Fibroblast of the conjunctiva (primary cell): ENCODE data around the gene UVRAG.
"Not testable (repeated sequence)": the region's sequence is repeated elsewhere in the genome, so short reads cannot be mapped to it uniquely, and the experiment has no call there.

Experiments
- DNase-seq: peaks from one replicate; pipeline ENCODE4 v3.0.0-alpha.2; 2010; ENCODE audit warnings: low read depth

Gene UVRAG

GRCh38 chr11:76026862-76027261, 211.9 kb downstream of the UVRAG start:
- DNase-seq, result no peak

- DNase-seq, result no peak
Observed at GRCh38 chr11:76030286-76030685, 215.3 kb downstream of the UVRAG start.

GRCh38 chr11:76030968-76031590, 216.1 kb downstream of the UVRAG start:
- no peak for DNase-seq

- DNase-seq, result no peak
Observed at GRCh38 chr11:76033699-76034098, 218.7 kb downstream of the UVRAG start.

GRCh38 chr11:76035020-76035419, 220.0 kb downstream of the UVRAG start:
- DNase-seq, result no peak

GRCh38 chr11:76038608-76039007, 223.6 kb downstream of the UVRAG start:
- DNase-seq, result no peak

GRCh38 chr11:76041208-76041607, 226.2 kb downstream of the UVRAG start:
- no peak for DNase-seq

- no peak for DNase-seq
Observed at GRCh38 chr11:76044750-76045320, 229.8 kb downstream of the UVRAG start.

GRCh38 chr11:76047231-76047630, 232.2 kb downstream of the UVRAG start:
- no peak for DNase-seq

GRCh38 chr11:76047766-76048165, 232.8 kb downstream of the UVRAG start:
- DNase-seq, result no peak

- DNase-seq, result no peak
Observed at GRCh38 chr11:76048763-76049162, 233.8 kb downstream of the UVRAG start.

GRCh38 chr11:76049511-76049910, 234.5 kb downstream of the UVRAG start:
- no peak for DNase-seq

GRCh38 chr11:76051937-76052336, 236.9 kb downstream of the UVRAG start:
- DNase-seq, result no peak

- no peak for DNase-seq
Observed at GRCh38 chr11:76054330-76054729, 239.3 kb downstream of the UVRAG start.

- no peak for DNase-seq
Observed at GRCh38 chr11:76056876-76057275, 241.9 kb downstream of the UVRAG start.

- not testable (repeated sequence) for DNase-seq
Observed at GRCh38 chr11:76060475-76061036, 245.5 kb downstream of the UVRAG start.

- no peak for DNase-seq
Observed at GRCh38 chr11:76062733-76063132, 247.7 kb downstream of the UVRAG start.

GRCh38 chr11:76064192-76064591, 249.2 kb downstream of the UVRAG start:
- DNase-seq, result no peak

- DNase-seq, result no peak
Observed at GRCh38 chr11:76067099-76067498, 252.1 kb downstream of the UVRAG start.

- no peak for DNase-seq
Observed at GRCh38 chr11:76069001-76069400, 254.0 kb downstream of the UVRAG start.

- no peak for DNase-seq
Observed at GRCh38 chr11:76071090-76071489, 256.1 kb downstream of the UVRAG start.

- DNase-seq, result peak; percentile 76
Observed at GRCh38 chr11:76073724-76074123, 258.7 kb downstream of the UVRAG start.

GRCh38 chr11:76074148-76075095, 259.4 kb downstream of the UVRAG start:
- peak; percentile 17 for DNase-seq
